Calu3 (cell line): ENCODE data around the gene CAMK1D. TPM values are rescaled to one million over a fixed set of nuclear protein-coding genes. Genes with fewer than 3 reads are reported as not detected.

Source experiments
- BruUV-seq: library from RNA; stranded (reverse); fragments of 400-500 nt; replicated peaks from 2 replicates; lab custom pipeline; 2021; lab: Mats Ljungman, UMichigan
- CTCF ChIA-PET: fragments of 300-600 bp; sonication (Branson Sonifier 250); formaldehyde crosslinking; loops from one replicate; lab custom pipeline; 2022; ENCODE audit warnings: antibody characterized with exemption; lab: Charles Lee
- DNase-seq: peaks from one replicate; pipeline ENCODE4 v3.0.0; 2022
- H3K27ac Mint-ChIP-seq: one replicate; pipeline ENCODE4 v1.8.0; 2022; ENCODE audit warnings: mixed read lengths; ENCODE audit not compliant: unreplicated experiment
- H3K27me3 Mint-ChIP-seq: one replicate; pipeline ENCODE4 v1.8.0; 2022; ENCODE audit warnings: mixed read lengths; ENCODE audit not compliant: unreplicated experiment
- H3K36me3 Mint-ChIP-seq: one replicate; pipeline ENCODE4 v1.8.0; 2022; ENCODE audit warnings: mild to moderate bottlenecking, moderate library complexity, mixed read lengths; ENCODE audit not compliant: insufficient read depth, unreplicated experiment
- H3K4me1 Mint-ChIP-seq: one replicate; pipeline ENCODE4 v1.8.0; 2022; ENCODE audit warnings: mild to moderate bottlenecking, low read depth, mixed read lengths; ENCODE audit not compliant: unreplicated experiment
- H3K4me3 Mint-ChIP-seq: one replicate; pipeline ENCODE4 v1.8.0; 2022; ENCODE audit warnings: mild to moderate bottlenecking, low read depth, moderate library complexity, mixed read lengths; ENCODE audit not compliant: unreplicated experiment
- H3K9me3 Mint-ChIP-seq: one replicate; pipeline ENCODE4 v1.8.0; 2022; ENCODE audit warnings: low read depth, mixed read lengths; ENCODE audit not compliant: unreplicated experiment
- intact Hi-C: fragments of 100-400 bp; cut with micrococcal nuclease; formaldehyde crosslinking; loops from one replicate; pipeline ENCODE4 v1.10.0; 2022; ENCODE audit not compliant: unreplicated experiment
- total RNA-seq: library from RNA; stranded (reverse); gene quantifications from 2 replicates; pipeline ENCODE4 v1.2.3, GENCODE V29; 2022
- TF ChIP-seq, protein P1 (sequence below): fragments of 200-600 bp; IDR thresholded peaks from one replicate; pipeline ENCODE4 v1.8.0; 2022; ENCODE audit warnings: antibody characterized with exemption; ENCODE audit not compliant: unreplicated experiment

Gene CAMK1D
- total RNA-seq, 1 experiment from 2014 or later, result 2.6 TPM

DNA sequence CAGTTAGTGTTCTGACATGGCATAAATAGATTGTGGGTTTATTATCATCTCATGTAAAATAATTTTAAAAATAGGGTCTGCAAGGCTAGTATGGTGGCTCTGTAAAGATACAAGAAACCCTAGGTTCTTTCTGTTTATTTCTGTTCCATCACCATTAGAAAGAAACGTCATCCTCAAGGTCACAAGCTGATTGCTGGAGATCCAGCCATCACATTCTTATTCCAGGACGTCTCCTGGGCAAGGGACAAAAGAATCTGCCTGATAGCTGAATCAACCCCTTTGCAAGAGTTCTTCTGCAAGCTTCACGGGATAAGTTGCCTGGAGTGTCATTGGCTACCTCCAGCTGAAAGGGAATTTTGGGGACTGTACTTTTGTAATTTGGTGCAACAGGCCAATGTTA is 184.4 kb downstream of the CAMK1D start:
- TF ChIP-seq, protein P1, sequence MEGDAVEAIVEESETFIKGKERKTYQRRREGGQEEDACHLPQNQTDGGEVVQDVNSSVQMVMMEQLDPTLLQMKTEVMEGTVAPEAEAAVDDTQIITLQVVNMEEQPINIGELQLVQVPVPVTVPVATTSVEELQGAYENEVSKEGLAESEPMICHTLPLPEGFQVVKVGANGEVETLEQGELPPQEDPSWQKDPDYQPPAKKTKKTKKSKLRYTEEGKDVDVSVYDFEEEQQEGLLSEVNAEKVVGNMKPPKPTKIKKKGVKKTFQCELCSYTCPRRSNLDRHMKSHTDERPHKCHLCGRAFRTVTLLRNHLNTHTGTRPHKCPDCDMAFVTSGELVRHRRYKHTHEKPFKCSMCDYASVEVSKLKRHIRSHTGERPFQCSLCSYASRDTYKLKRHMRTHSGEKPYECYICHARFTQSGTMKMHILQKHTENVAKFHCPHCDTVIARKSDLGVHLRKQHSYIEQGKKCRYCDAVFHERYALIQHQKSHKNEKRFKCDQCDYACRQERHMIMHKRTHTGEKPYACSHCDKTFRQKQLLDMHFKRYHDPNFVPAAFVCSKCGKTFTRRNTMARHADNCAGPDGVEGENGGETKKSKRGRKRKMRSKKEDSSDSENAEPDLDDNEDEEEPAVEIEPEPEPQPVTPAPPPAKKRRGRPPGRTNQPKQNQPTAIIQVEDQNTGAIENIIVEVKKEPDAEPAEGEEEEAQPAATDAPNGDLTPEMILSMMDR, result no peak
- CTCF ChIA-PET, result no interaction called here
- intact Hi-C loops, result no loop called here
- BruUV-seq, result no TSS peak
- Mint-ChIP-seq H3K36me3 (no peaks in the 10 kb centered on the region), H3K4me1 (no peaks in the 10 kb centered on the region), H3K4me3 (no peak overlapping the region), H3K27me3 (peaks cover 46% of the 10 kb centered on the region), H3K27ac (no peak overlapping the region), H3K9me3 (peaks cover 2% of the 10 kb centered on the region)
- no peak for DNase-seq

DNA sequence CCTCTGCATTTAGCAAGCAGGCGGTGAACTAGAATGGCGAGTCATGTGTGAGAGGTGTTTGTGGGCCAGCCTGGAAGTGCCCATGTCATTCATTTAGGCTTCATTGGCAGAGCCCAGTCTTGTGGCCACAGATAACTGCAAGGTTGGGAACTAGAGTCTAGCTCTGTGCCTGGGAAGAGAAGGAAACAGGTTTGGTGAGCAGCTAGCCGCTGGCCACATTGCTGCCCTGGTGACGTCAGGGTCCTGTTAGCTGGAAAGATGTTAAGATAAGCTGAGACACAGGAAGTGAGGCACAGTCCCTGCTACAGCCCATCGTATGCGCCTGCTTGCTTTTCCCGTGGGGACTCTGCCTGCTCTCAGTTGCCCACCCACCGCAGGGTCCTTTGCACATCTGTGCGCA is 185.5 kb downstream of the CAMK1D start:
- intact Hi-C loops, result no loop called here
- DNase-seq, result peak; percentile 28
- H3K4me3 Mint-ChIP-seq, result no peak overlapping the region
- no TSS peak for BruUV-seq
- H3K27me3 Mint-ChIP-seq, result peaks cover 46% of the 10 kb centered on the region
- TF ChIP-seq, protein P1, result no peak
- no peaks in the 10 kb centered on the region for H3K36me3 Mint-ChIP-seq
- no peaks in the 10 kb centered on the region for H3K4me1 Mint-ChIP-seq
- H3K27ac Mint-ChIP-seq, result no peak overlapping the region
- H3K9me3 Mint-ChIP-seq, result peaks cover 2% of the 10 kb centered on the region
- CTCF ChIA-PET, result no interaction called here

DNA sequence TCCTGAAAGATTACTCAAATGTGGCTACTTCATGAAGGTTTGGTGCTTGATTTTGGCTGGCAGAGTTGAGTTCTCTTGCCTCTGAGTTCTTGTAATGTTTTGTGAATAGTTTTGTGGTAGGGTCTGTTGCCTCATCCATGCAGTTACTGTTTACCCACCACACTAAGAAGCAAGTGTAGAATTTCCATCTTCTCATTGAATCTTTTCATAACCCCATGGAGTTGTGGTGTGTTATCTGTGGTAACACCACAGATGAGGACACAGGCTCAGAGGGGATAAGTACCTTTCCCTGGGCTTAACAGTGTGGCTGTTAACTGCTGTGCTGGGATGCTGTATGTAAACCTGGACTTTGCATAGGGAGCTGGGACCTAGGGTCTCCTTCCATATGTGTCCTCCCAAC is 186.3 kb downstream of the CAMK1D start:
- H3K36me3 Mint-ChIP-seq, result no peaks in the 10 kb centered on the region
- DNase-seq, result no peak
- BruUV-seq, result no TSS peak
- CTCF ChIA-PET, result no interaction called here
- H3K4me3 Mint-ChIP-seq, result no peak overlapping the region
- peaks cover 2% of the 10 kb centered on the region for H3K9me3 Mint-ChIP-seq
- no peaks in the 10 kb centered on the region for H3K4me1 Mint-ChIP-seq
- intact Hi-C loops, result no loop called here
- H3K27ac Mint-ChIP-seq, result no peak overlapping the region
- TF ChIP-seq, protein P1, result no peak
- H3K27me3 Mint-ChIP-seq, result peaks cover 46% of the 10 kb centered on the region

DNA sequence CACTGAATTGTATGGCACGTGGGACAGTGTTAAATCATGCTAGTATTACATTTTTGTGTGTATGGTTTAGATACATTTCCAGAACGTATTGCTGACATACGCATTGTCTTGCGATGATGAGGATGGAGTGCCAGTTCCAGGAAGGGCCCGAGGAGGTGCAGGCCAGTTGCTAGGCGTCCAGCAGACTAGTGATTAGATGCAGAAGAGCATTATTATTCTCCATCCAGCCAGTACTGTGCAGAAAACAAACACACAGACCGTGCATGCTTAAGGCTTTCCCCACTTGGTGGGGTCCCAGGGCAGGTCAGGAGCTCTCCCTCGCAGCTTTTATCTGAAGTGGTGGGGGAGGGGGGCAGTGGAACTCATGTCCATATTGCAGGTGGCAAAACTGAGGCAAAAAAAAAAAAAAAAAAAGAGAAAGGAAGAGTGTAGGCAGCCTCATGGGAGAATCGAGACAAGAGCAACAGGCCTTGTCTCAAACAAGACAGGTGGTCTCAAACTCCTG is 189.2 kb downstream of the CAMK1D start:
- TF ChIP-seq, protein P1, result no peak
- Mint-ChIP-seq H3K4me1 (no peaks in the 10 kb centered on the region), H3K27me3 (peaks cover 58% of the 10 kb centered on the region), H3K9me3 (peaks cover 2% of the 10 kb centered on the region), H3K4me3 (no peak overlapping the region), H3K36me3 (no peaks in the 10 kb centered on the region), H3K27ac (no peak overlapping the region)
- no TSS peak for BruUV-seq
- DNase-seq, result no peak
- CTCF ChIA-PET, result no interaction called here
- intact Hi-C loops, result no loop called here
